ENCODE data around the gene MS4A18.
"Not testable (repeated sequence)": the region's sequence is repeated elsewhere in the genome, so short reads cannot be mapped to it uniquely, and the experiment has no call there.

GRCh38 chr11:60759438-60760225 lies 35.1 kb downstream of the MS4A18 start:
- TF ChIP-seq, protein P1, sequence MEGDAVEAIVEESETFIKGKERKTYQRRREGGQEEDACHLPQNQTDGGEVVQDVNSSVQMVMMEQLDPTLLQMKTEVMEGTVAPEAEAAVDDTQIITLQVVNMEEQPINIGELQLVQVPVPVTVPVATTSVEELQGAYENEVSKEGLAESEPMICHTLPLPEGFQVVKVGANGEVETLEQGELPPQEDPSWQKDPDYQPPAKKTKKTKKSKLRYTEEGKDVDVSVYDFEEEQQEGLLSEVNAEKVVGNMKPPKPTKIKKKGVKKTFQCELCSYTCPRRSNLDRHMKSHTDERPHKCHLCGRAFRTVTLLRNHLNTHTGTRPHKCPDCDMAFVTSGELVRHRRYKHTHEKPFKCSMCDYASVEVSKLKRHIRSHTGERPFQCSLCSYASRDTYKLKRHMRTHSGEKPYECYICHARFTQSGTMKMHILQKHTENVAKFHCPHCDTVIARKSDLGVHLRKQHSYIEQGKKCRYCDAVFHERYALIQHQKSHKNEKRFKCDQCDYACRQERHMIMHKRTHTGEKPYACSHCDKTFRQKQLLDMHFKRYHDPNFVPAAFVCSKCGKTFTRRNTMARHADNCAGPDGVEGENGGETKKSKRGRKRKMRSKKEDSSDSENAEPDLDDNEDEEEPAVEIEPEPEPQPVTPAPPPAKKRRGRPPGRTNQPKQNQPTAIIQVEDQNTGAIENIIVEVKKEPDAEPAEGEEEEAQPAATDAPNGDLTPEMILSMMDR (IDR thresholded peaks at IDR 0.05; ENCODE audit: low read depth, low read length): not testable (repeated sequence)
- not testable (repeated sequence) for TF ChIP-seq POLR2A (IDR thresholded peaks at IDR 0.05; ENCODE audit: extremely low read depth, insufficient read length); MYC (IDR thresholded peaks at IDR 0.05; ENCODE audit: low read depth, low read length); MAX (IDR thresholded peaks at IDR 0.05; ENCODE audit: low read depth, low read length)
